ENCODE data around the gene MTUS2.
A peak's percentile ranks its signal among the peaks of the same experiment; 100 is the strongest.

Gene MTUS2

DNA sequence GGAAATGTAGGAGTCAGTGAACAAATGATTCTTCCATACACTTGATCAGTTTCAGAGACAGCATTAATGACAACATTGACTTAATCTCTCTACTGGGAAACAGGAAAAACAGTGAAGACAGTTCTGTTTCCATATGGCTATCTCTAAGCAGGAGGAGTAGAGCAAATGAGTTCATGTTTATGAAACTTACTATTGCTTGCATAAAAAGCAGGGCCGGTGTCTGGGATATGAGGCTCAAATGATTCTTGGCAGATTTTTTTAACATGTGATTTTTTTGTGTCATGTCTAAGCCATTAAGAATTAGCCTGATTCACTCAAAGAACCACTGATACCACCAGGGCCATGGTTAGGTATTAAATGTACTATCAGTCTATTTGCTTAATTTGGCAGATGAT is 633.5 kb downstream of the MTUS2 start:
- TF ChIP-seq, protein P1, sequence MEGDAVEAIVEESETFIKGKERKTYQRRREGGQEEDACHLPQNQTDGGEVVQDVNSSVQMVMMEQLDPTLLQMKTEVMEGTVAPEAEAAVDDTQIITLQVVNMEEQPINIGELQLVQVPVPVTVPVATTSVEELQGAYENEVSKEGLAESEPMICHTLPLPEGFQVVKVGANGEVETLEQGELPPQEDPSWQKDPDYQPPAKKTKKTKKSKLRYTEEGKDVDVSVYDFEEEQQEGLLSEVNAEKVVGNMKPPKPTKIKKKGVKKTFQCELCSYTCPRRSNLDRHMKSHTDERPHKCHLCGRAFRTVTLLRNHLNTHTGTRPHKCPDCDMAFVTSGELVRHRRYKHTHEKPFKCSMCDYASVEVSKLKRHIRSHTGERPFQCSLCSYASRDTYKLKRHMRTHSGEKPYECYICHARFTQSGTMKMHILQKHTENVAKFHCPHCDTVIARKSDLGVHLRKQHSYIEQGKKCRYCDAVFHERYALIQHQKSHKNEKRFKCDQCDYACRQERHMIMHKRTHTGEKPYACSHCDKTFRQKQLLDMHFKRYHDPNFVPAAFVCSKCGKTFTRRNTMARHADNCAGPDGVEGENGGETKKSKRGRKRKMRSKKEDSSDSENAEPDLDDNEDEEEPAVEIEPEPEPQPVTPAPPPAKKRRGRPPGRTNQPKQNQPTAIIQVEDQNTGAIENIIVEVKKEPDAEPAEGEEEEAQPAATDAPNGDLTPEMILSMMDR (IDR thresholded peaks at IDR 0.05): no peak

- TF ChIP-seq, protein P1 (IDR thresholded peaks at IDR 0.05): peak; percentile 44
Observed at GRCh38 chr13:29454931-29455481, 634.9 kb downstream of the MTUS2 start.

GRCh38 chr13:29456419-29456818 is 636.3 kb downstream of the MTUS2 start:
- TF ChIP-seq, protein P1 (IDR thresholded peaks at IDR 0.05): no peak

DNA sequence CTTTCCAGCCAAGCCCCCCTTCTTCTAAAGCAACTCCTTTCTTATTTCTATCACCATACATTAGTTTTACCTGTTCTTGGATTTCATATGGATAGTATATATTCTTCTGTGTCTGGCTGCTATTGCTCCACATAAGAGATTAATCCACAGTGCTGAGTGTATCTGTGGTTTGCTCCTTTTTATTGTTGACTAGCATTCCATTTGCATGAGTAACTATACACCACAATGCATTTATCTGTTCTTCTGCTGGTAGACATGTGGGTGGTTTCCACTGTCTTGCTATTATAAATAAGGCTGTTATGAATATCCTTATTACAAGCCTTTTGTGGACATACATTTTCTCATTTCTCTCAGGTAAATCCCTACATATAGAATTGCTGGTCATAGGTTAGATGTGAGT is 637.2 kb downstream of the MTUS2 start:
- TF ChIP-seq, protein P1 (IDR thresholded peaks at IDR 0.05): no peak

DNA sequence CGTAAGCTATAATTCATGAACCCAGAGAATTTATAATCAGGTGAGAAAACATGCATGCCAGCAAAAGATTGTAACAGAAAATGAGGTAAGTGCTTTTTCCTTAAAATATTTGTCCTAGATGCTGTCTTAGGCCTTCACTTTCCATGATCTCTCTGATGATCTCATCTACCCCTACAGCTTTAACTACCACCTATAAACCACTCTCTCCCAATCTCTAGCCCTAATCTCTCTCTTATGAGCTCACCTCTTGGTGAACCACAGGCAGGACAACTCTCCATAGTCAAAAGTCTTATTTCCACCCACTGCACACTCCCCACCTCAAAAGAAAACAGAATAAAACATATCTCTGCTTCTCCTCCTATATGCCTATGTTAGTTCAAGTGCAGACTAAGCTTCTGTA is 638.3 kb downstream of the MTUS2 start:
- TF ChIP-seq, protein P1 (IDR thresholded peaks at IDR 0.05): no peak

DNA sequence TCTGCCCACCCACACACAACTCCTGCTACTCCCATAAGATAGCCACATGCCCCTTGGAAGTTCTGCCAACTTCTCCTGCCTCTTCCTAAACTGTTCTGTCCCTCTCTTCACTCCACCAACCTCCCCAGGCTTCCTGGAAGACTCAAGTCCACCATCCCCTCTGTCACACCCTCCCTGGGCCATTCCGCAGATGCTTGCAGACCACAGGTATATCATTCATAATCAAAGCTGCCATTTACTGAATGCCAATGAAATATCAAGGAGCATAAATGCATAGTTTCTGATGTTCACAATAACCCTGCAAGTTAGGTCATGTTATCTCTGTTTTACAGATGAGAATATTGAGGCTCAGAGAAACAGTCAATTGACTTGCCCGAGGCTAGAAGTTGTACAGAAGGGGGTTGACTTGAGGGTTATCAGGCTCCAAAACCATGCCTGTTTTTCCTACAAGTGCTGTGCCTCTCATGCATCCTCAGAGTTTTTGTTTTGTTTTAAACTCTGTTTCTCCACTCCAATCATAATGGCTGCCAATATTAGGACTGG is 639.7 kb downstream of the MTUS2 start:
- TF ChIP-seq, protein P1 (IDR thresholded peaks at IDR 0.05): no peak

DNA sequence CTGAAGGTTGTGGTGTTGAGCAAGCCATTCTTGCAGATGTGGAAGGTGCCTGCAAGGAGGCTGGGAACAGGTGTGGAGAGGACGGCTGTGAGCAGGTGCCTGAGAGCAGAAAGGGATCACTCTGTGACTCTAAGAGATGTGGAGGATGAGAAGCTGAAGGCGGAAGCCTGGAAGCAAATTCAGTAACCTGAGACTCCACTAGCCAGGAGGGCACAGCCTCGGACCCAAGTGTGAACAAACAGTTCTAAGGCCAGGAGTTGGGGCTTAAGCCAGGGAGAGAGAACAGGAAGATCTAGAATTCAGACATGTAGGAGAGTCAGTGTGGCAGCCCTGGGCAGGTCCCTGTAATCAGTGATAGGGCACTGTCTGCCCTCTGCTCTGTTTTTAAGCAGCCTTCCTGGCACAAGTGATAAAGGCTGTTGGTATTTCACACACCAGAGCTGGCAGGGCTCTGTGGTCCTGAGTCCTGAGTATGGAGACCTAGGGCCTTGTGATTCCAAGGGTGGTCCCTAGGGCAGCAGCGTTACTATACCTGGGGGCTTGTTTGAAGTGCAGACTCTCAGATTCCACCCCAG is 644.1 kb downstream of the MTUS2 start:
- TF ChIP-seq, protein P1 (IDR thresholded peaks at IDR 0.05): no peak
